Lower leg skin (tissue), 4 donors: Measurements from ENCODE around the gene SLFN13. TPM values are rescaled to one million over a fixed set of nuclear protein-coding genes. Genes with fewer than 3 reads are reported as not detected.
"Not testable (repeated sequence)": the region's sequence is repeated elsewhere in the genome, so short reads cannot be mapped to it uniquely, and the experiment has no call there.

Experiments
- DNase-seq, 2 donors: peaks; one replicate each; pipeline ENCODE4 v3.0.0-alpha.2; 2019; ENCODE audit warnings: low spot score in 2 of 2
- H3K4me3 ChIP-seq: fragments of 200-600 bp; sonication (generic); 2 replicates; pipeline ENCODE4 v1.5.1; 2017; ENCODE audit warnings: mild to moderate bottlenecking, low read depth; ENCODE audit not compliant: poor library complexity, severe bottlenecking
- CTCF ChIP-seq, 3 donors: fragments of 450-650 bp; IDR thresholded peaks; one replicate each; pipeline ENCODE4 v1.5.1; 2016; ENCODE audit warnings: antibody characterized with exemption in 3 of 3, mild to moderate bottlenecking in 3 of 3, moderate library complexity in 2 of 3
- POLR2A ChIP-seq, 2 donors: fragments of 450-650 bp; IDR thresholded peaks; one replicate each; pipeline ENCODE4 v1.6.1; 2016 to 2017; ENCODE audit warnings: antibody characterized with exemption in 2 of 2, mild to moderate bottlenecking in 1 of 2, moderate library complexity in 1 of 2
- WGBS, 2 donors: methylation state at CpG; one replicate each; pipeline ENCODE4 v1.1.5; 2018; 5-methylcytosine and 5-hydroxymethylcytosine counted together
- intact Hi-C: fragments of 100-400 bp; cut with DNase I; formaldehyde crosslinking; loops from one replicate; pipeline ENCODE4 v1.15.0; 2023; ENCODE audit warnings: low total_unique reads
- total RNA-seq, 4 donors: library from RNA; depleted of rRNA; stranded (reverse); fragments of >200 nt; gene quantifications; one replicate each; pipeline ENCODE4 v1.1.0, GENCODE V29; 2016

Gene SLFN13
- total RNA-seq, 4 donors from 2014 or later: 2.9 to 7.8 (median 5.1) TPM

GRCh38 chr17:35428229-35428628 lies 20.3 kb downstream of the SLFN13 start:
- DNase-seq: no peak
- intact Hi-C loops: no loop called here
- WGBS, 2 donors: 91 to 92% methylated on average over 2 of the region's 2 CpGs
- TF ChIP-seq POLR2A (IDR thresholded peaks at IDR 0.05) (no peak), CTCF (IDR thresholded peaks at IDR 0.05) (no peak)
- no peak overlapping the region for H3K4me3 ChIP-seq

- intact Hi-C loops: no loop called here
- WGBS, 2 donors: 87 to 91% methylated on average over 4 of the region's 4 CpGs
- no peak for TF ChIP-seq POLR2A (IDR thresholded peaks at IDR 0.05)
- no peak for TF ChIP-seq CTCF (IDR thresholded peaks at IDR 0.05)
- no peak for DNase-seq
- H3K4me3 ChIP-seq: no peak overlapping the region
These were observed 24.8 kb downstream of the SLFN13 start for GRCh38 chr17:35423761-35424160.

DNA sequence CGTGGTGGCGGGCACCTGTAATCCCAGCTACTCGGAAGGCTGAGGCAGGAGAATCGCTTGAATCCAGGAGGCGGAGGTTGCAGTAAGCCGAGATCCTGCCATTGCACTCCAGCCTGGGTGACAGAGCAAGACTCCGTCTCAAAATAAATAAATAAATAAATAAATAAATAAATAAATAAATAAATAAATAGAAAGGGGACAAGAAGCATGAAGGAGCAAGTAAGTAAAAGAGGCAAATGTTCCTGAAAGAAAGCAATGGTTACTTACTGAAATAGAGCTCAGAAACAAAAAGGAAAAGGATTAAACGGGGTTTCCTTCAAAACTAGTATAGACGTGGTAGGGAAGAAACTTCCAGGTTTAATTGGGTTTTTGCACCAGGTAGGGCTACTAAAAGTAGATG lies 27.5 kb downstream of the SLFN13 start:
- H3K4me3 ChIP-seq, intact Hi-C loops, DNase-seq: not testable (repeated sequence)
- WGBS, 2 donors: 95 to 96% methylated on average over 9 of the region's 9 CpGs

- WGBS, 2 donors: 87 to 92% methylated on average over 2 of the region's 2 CpGs
These were observed 31.9 kb downstream of the SLFN13 start for GRCh38 chr17:35416659-35417058.

GRCh38 chr17:35414707-35415106 lies 33.9 kb downstream of the SLFN13 start:
- WGBS, 2 donors: 91 to 94% methylated on average over 2 of the region's 2 CpGs
- DNase-seq, intact Hi-C loops, H3K4me3 ChIP-seq: not testable (repeated sequence)

More at GRCh38 chr17:35416659-35417058, 31.9 kb downstream of the SLFN13 start:
- intact Hi-C loops: no loop called here
- no peak overlapping the region for H3K4me3 ChIP-seq
- no peak for DNase-seq
- TF ChIP-seq POLR2A (IDR thresholded peaks at IDR 0.05) (no peak), CTCF (IDR thresholded peaks at IDR 0.05) (no peak)

DNA sequence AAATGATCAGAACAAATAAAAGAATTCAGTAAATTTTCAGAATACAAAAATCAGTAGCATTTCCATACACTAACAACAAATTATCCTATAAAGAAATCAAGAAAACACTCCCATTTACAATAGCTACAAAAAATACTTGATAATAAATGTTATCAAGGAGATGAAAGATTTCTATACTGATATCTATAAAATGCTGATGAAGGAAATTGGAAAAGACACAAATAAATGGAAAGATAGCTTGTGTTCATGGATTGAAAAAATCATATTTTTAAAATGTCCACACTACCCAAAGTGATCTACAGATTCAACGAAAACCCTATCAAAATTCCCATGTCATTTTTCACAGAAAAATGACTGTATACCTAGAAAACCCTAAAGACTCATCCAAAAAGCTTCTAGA lies 34.3 kb downstream of the SLFN13 start:
- intact Hi-C loops: no loop called here
- no peak for TF ChIP-seq POLR2A (IDR thresholded peaks at IDR 0.05)
- TF ChIP-seq CTCF (IDR thresholded peaks at IDR 0.05): no peak
- H3K4me3 ChIP-seq: no peak overlapping the region
- 89 to 98% methylated on average over 1 of the region's 1 CpG for WGBS, 2 donors
- no peak for DNase-seq

DNA sequence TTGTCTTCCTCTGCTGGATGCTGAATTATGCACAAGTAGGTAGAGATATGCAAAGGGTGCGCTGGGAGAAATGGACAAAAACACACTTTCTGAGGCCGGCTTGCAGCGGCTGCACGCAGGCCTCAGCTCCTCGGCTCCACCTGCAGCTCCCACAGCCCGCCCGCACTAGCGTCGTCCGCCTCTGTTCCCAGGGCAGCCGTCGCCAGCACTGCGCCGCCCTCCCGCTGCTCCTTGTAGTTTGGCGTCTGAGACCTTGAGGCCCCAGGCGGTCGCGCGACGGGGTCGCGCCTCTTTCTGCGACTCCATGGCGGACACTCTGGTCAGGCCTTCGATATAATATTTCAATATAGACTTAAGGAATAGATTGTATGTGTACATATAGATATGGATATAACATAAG lies 41.0 kb downstream of the SLFN13 start:
- WGBS, 2 donors: 91 to 92% methylated on average over 26 of the region's 26 CpGs
- intact Hi-C loops: no loop called here
- no peak overlapping the region for H3K4me3 ChIP-seq
- TF ChIP-seq POLR2A (IDR thresholded peaks at IDR 0.05) (no peak), CTCF (IDR thresholded peaks at IDR 0.05) (no peak)
- no peak for DNase-seq
